NCI-H128 (cell line): ENCODE measurements around the gene BSND.
A peak's percentile ranks its signal among the peaks of the same experiment; 100 is the strongest.
"Not testable (repeated sequence)": the region's sequence is repeated elsewhere in the genome, so short reads cannot be mapped to it uniquely, and the experiment has no call there.

Experiments
- DNase-seq: peaks from one replicate; lab custom pipeline; 2025; ENCODE audit not compliant: unreplicated experiment; lab: John Stamatoyannopoulos, UW

Gene BSND

GRCh38 chr1:55015731-55016620 is 17.2 kb downstream of the BSND start:
- DNase-seq, result no peak

GRCh38 chr1:55018395-55018794 is 19.7 kb downstream of the BSND start:
- no peak for DNase-seq

GRCh38 chr1:55021942-55022546 is 23.3 kb downstream of the BSND start:
- peak; percentile 81 for DNase-seq

- not testable (repeated sequence) for DNase-seq
These were observed 25.4 kb downstream of the BSND start for GRCh38 chr1:55024163-55024562.

- not testable (repeated sequence) for DNase-seq
These were observed 27.9 kb downstream of the BSND start for GRCh38 chr1:55026682-55027081.

- not testable (repeated sequence) for DNase-seq
These were observed 32.4 kb downstream of the BSND start for GRCh38 chr1:55031098-55031497.

GRCh38 chr1:55033265-55033614 is 34.5 kb downstream of the BSND start:
- DNase-seq, result no peak

- no peak for DNase-seq
These were observed 35.9 kb downstream of the BSND start for GRCh38 chr1:55034476-55035133.

GRCh38 chr1:55035904-55036303 is 37.2 kb downstream of the BSND start:
- no peak for DNase-seq

- DNase-seq, result no peak
These were observed 39.2 kb downstream of the BSND start for GRCh38 chr1:55037733-55038551.

- no peak for DNase-seq
These were observed 39.8 kb downstream of the BSND start for GRCh38 chr1:55038552-55038838.

GRCh38 chr1:55038974-55039341 is 40.2 kb downstream of the BSND start:
- DNase-seq, result no peak

- DNase-seq, result no peak
These were observed 40.8 kb downstream of the BSND start, which contains the start of gene PCSK9 for GRCh38 chr1:55039342-55040082. Gene PCSK9, plus strand, starts transcription at chr1:55039548. Its CDS starts 290 bp downstream, at chr1:55039838.

GRCh38 chr1:55040083-55040932 is 41.6 kb downstream of the BSND start:
- DNase-seq, result no peak

GRCh38 chr1:55040933-55041494 is 42.3 kb downstream of the BSND start:
- no peak for DNase-seq

- no peak for DNase-seq
These were observed 42.9 kb downstream of the BSND start for GRCh38 chr1:55041613-55042012.

- no peak for DNase-seq
These were observed 44.3 kb downstream of the BSND start for GRCh38 chr1:55043011-55043410.

- no peak for DNase-seq
These were observed 45.0 kb downstream of the BSND start for GRCh38 chr1:55043726-55044125.

- DNase-seq, result no peak
These were observed 46.1 kb downstream of the BSND start for GRCh38 chr1:55044617-55045397.
